HG02885 (cell line): Measurements from ENCODE around the gene ELP4.
"Not testable (repeated sequence)": the region's sequence is repeated elsewhere in the genome, so short reads cannot be mapped to it uniquely, and the experiment has no call there.

Experiments
- ATAC-seq: cut with Tn5 transposase; IDR thresholded peaks from one replicate; pipeline ENCODE4 v1.9.1; 2021; ENCODE audit warnings: mild to moderate bottlenecking; ENCODE audit not compliant: unreplicated experiment, poor library complexity

The ELP4 gene

DNA sequence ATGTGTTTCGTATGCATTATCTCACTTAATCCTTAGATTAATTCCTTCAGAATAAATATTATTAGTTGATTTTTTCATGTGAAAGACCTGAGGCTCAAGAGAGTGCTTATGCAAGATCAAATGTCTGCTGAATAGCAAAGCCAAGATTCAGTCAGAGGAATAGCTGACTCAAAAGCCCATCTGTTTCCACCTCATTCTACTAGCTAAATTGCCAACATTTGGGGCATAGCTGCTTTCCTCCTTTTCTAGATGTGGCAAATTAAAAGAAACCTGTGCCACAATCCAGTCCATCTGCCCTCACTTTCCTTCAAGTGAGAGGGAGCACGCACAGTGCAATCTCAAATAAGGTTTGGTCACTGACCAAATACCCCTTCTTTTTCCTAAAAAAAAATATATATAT, 180.5 kb downstream of the ELP4 start:
- no peak for ATAC-seq

GRCh38 chr11:31690516-31690915, 180.9 kb downstream of the ELP4 start:
- ATAC-seq, result no peak

GRCh38 chr11:31692466-31692865, 182.9 kb downstream of the ELP4 start:
- no peak for ATAC-seq

DNA sequence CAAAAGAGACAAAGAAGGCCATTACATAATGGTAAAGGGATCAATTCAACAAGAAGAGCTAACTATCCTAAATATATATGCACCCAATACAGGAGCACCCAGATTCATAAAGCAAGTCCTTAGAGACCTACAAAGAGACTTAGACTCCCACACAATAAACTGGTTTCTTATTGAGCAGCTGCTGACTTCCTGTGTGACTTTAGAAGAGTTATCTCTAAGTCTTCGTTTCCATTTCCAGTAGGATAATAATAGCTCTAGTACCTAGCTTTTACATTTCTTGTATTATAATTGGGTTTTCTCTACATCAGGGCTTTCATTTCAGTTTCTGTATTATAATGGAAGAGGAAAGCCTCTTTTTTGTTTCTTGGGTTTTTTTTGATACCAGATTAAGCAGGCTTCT, 187.5 kb downstream of the ELP4 start:
- peak; percentile 100 for ATAC-seq

- no peak for ATAC-seq
Observed at GRCh38 chr11:31699066-31699465, 189.5 kb downstream of the ELP4 start.

GRCh38 chr11:31702966-31703365, 193.4 kb downstream of the ELP4 start:
- ATAC-seq, result no peak

GRCh38 chr11:31706357-31706756, 196.8 kb downstream of the ELP4 start:
- no peak for ATAC-seq

GRCh38 chr11:31711137-31711536, 201.6 kb downstream of the ELP4 start:
- ATAC-seq, result no peak

- ATAC-seq, result no peak
Observed at GRCh38 chr11:31712851-31713250, 203.3 kb downstream of the ELP4 start.

DNA sequence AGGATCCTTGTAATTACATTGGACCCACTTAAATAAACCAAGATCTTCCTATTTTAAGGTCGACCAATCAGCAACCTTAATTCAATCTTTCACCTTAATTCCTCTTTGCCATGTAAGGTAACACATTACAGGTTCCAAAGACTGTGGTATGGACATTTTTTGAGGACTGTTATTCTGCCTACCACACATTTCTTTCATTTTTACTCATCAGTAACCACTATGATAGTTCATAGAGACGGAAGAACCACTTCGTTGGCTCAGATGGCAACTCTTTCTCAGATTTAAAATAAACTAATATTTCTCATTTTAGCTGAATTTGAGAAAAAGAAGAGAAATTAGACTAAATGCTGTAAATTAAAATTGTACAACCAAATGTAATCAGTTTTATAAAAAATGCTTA, 205.3 kb downstream of the ELP4 start:
- peak; percentile 61 for ATAC-seq

GRCh38 chr11:31720225-31720624, 210.7 kb downstream of the ELP4 start:
- no peak for ATAC-seq

DNA sequence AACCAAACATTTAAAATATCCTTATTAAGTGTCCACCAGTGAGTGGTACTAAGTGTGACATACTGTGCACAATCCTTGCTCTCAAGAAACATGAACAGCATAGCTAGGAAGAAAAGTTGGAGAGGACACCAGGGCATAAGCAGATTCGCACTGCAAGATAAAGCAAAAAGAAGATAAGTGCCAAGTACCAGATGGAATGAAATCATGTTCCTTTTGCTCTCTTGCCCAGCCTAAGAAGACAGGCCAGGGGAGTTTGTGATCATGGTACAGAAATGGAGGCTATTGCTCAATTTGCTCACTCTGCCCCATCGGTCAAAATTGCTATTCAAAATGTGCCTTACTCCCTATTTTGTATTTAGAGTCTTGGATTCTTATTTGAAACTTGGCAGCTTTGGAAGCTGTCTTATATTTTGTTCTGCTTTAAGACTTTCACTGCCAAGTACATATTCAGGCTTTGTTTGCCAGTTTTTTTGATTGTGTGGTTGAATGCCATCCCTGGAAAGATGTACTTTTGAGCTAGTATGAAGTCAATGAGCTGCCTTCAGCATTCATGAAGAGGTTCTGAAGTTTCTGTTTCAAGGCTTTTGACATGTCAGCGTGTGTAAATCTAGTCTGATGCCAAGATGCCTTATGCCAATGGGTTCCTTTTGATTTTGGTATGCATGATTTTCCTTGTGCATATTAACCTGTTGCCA, 211.3 kb downstream of the ELP4 start:
- ATAC-seq, result no peak

DNA sequence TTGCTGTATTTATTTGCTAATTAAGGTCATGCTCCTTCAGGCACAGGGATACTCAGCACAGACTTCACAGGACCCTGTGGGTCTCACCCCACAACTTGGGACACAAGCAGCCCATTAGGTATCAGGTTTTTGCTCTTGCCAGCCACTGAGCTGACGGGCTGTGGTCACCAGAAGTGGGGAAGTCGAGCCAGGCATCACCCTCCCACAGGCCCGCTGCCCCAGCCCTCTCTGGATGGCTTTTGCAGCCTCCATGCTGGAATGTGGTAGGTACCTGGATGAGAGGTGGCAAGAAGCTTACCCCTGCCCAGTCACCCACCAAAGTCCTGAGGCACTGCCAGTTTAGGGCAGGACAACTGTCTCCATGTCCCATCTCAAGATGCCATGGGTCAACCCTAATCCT, 213.2 kb downstream of the ELP4 start:
- no peak for ATAC-seq

DNA sequence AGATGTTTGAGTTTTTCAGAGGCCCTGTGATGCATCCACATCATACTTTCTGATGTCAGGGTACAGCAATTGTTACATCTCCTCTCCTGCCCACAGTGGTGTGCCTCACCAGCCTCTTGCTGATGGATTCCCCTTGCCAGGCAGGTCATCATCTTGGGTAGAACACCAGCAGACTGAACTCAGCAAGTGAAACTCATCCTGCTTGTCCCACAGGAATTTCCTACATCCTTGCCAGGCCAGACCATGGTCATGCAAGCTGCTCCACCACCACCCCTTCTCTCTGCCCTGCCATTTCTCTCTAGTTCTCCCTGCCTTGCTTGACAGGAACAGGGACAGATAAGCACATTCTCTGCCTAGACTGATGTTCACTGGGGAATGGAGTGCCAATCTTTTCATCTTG, 215.6 kb downstream of the ELP4 start:
- ATAC-seq, result no peak

GRCh38 chr11:31728432-31728831, 218.9 kb downstream of the ELP4 start:
- ATAC-seq, result no peak

- ATAC-seq, result no peak
Observed at GRCh38 chr11:31740131-31740530, 230.6 kb downstream of the ELP4 start.

DNA sequence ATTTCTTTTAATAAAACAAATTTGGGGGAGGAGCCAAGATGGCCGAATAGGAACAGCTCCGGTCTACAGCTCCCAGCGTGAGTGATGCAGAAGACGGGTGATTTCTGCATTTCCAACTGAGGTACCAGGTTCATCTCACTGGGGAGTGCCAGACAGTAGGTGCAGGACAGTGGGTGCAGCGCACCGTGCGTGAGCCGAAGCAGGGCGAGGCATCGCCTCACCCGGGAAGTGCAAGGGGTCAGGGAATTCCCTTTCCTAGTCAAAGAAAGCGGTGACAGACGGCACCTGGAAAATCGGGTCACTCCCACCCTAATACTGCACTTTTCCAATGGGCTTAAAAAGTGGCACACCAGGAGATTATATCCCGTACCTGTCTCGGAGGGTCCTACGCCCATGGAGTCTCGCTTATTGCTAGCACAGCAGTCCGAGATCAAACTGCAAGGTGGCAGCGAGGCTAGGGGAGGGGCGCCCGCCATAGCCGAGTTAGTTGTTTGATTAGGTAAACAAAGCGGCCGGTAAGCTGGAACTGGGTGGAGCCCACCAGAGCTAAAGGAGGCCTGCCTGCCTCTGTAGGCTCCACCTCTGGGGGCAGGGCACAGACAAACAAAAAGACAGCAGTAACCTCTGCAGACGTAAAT, 231.3 kb downstream of the ELP4 start:
- not testable (repeated sequence) for ATAC-seq

GRCh38 chr11:31747581-31747980, 238.0 kb downstream of the ELP4 start:
- ATAC-seq, result no peak

DNA sequence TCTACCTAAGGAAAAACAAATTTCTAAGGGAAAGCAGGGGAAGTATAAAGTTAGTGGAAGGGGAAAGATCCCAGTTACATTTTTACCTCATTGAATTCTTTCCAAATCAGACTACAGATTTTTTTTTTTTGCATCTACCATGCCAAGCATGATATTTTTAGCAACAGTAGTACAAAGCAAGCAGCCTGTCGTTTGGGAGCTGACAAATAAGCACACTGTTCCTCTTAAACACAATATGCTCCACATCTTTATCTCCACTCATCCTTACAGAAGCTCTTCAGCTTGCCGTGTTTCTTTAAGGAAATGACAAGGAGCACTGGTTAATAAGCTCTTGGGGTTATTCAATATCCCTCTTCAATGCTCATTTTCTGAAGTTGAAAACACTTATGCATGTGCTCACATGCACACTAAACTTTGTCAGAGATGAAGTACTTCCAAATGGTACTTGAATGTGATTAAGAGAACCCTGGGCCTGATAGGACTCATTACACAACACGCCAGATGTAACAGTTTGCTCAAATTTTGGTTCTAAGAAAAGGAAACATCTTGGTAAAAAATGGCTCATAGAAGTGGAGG, 247.8 kb downstream of the ELP4 start:
- no peak for ATAC-seq

- no peak for ATAC-seq
Observed at GRCh38 chr11:31761636-31762035, 252.1 kb downstream of the ELP4 start.

- no peak for ATAC-seq
Observed at GRCh38 chr11:31763296-31763695, 253.7 kb downstream of the ELP4 start.

DNA sequence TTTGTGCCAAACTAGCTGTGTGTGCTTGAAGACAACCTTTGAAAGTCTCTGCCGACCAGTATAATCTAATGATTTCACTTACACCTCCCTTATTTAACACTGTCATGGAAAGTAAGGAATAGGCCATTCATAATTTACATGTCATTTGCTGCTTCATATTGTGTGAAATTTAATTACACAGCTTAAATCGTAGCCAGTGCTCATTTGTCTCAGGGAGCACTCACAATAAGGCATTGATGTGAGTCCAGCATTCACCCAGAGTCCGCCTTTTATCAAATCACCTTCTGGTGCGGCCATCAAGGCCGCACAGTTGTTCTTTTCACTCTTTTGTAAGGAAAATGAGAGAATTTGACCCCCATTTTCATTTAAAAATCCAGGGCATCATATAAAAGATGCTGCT, 254.7 kb downstream of the ELP4 start:
- ATAC-seq, result no peak
